OCI-LY7 (cell line): ENCODE measurements around the gene KIZ.

ENCODE experiments used
- CTCF ChIP-seq: fragments of 200-600 bp; sonication (generic); conservative IDR thresholded peaks from 2 replicates; pipeline ENCODE4 v1.5.1; 2014; ENCODE audit warnings: mild to moderate bottlenecking, antibody characterized with exemption, low read length, moderate library complexity, mixed read lengths
- EZH2phosphoT487 ChIP-seq: fragments of 200-600 bp; sonication (generic); IDR thresholded peaks from 2 replicates; pipeline ENCODE4 v1.6.1; 2018; ENCODE audit warnings: low read depth, borderline replicate concordance, mild to moderate bottlenecking, mixed run types, antibody characterized with exemption, low read length, moderate library complexity, mixed read lengths

- TF ChIP-seq CTCF (no peak), EZH2phosphoT487 (no peak)
Observed at GRCh38 chr20:21161926-21162325, 36.0 kb downstream of the KIZ start.
